Measurements from ENCODE around the gene TMEM271.

The TMEM271 gene

DNA sequence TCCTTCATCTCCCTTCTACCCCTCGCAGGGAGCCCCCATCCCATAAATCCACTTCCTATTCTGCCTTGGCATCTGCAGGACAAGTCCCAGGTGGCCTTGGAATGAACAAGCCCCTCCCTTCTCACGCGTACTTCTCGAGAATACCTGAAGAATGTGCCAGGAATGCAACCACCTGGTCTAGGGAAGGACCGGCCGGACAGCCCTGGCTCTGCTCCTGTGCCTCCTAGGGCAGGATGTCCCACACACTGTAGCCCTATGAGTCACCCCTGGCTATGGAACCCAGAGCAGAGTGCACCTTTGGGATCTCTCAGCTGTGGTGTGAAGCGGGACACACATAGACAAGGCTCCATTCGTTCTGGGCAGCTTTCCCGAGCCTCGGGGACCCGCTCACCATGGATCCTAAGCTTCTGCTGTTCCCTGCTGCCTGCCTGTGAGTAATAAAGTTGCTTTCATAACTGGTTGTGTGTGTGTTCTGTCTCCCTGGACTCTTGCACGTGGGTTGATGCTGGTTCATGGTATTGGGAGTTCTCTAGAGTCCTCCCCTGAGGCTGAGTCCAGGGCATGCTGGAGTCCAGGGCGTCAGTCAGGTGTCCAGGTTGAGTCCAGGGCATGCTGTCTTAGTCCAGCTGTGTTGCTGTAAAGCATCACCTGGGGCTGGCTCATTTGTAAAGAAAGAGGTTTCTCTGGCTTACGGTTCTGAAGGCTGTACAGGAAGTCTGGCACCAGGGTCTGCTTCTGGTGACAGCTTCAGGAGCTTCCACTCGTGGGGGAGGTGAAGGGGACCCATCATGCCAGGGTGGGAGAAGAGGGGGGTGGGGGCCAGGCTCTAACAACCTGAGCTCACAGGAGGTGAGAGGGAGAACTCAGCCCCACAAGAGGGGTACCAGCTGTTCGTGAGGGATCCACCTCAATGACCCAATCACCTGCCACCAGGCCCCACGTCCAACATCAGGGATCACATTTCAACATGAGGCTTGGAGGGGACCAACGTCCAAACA, 41.8 kb upstream of the TMEM271 start:
- peak; percentile 92 to 97 for DNase-seq (ENCODE audit: low read depth in 1 of 2, low spot score in 1 of 2)
- no peak; the same call in 1 of the 2 replicates for TF ChIP-seq JUND (IDR thresholded peaks at IDR 0.05; ENCODE audit: low read depth)
- in situ Hi-C loops (cut with HindIII; ENCODE audit: low pct_unique_long_range_greater_than_20kb, low sequenced_read_pairs), result no loop called here

DNA sequence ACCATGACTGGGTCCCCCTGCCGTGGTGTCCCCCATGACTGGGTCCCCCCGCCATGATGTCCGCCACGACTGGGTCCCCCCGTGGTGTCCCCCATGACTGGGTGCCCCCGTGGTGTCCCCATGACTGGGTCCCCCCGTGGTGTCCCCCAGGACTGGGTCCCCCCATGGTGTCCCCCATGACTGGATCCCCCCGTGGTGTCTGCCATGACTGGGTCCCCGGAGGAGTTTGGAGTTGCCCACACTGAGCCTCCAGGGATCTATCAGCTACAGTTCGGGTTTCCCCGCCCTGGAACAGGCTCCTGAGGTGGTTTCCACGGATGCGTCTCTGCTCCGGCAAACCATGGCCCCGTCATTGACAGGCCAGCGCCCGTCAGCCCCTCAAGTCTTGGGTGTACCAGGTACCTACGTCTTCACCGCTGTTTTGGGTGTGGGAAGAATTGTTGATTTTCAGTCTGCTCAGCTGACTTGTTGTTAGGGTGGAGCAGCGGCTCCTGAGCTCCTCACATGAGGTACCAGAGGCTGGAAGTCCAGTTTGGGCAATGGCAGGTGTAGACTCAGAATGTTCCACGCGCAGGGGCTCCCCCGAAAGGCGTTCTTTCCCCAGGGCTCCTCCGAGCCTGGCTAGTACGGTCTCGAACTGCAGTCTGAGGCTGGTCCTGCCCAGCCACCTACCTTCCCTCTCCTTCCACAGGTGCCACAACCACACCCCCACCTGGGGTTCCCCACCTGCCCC, 41.0 kb upstream of the TMEM271 start:
- in situ Hi-C loops (cut with HindIII; ENCODE audit: low pct_unique_long_range_greater_than_20kb, low sequenced_read_pairs), result no loop called here
- TF ChIP-seq JUND (IDR thresholded peaks at IDR 0.05; ENCODE audit: low read depth), result no peak
- no peak for DNase-seq (ENCODE audit: low read depth in 1 of 2, low spot score in 1 of 2)

DNA sequence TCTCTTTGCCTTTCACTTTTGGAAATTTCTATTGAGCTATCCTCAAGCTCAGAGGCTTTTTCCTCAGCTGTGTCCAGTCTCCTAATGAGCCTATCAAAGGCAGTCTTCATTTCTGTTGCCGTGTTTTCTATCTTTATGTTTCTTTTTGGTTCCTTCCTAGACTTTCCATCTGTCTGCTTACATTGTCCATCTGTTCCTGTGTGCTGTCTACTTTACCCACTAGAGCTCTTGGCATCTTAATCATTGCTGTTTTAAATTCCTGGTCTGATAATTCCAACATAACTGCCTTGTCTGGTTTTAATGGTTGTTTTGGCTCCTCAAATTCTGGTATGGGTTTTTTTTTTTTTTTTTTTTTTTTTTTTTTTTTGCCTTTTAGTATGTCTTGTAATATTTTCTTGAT, 40.0 kb upstream of the TMEM271 start:
- in situ Hi-C loops (cut with HindIII; ENCODE audit: low pct_unique_long_range_greater_than_20kb, low sequenced_read_pairs), result no loop called here
- no peak for DNase-seq (ENCODE audit: low read depth in 1 of 2, low spot score in 1 of 2)
- TF ChIP-seq JUND (IDR thresholded peaks at IDR 0.05; ENCODE audit: low read depth), result no peak

DNA sequence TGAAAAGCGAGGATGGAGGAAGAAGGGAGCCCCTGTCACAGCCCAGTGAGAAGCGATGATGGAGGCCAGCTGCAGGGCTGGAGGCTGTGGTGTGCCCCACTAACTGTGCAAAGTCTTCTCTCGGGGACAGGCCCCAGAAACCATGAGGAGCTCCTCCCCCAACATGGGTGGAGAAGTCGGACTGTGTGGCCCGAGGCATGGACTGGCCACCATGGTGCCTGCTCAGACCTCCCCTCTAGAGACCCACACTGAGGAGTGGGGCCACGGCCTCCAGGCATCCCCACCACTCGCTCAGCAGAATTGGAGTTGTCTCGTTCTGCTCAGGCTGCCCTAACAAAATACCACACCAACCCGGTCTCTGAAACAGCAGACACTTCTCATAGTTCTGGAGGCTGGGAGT, 37.0 kb upstream of the TMEM271 start:
- in situ Hi-C loops (cut with HindIII; ENCODE audit: low pct_unique_long_range_greater_than_20kb, low sequenced_read_pairs), result no loop called here
- DNase-seq (ENCODE audit: low read depth in 1 of 2, low spot score in 1 of 2), result no peak
- TF ChIP-seq JUND (IDR thresholded peaks at IDR 0.05; ENCODE audit: low read depth), result no peak

DNA sequence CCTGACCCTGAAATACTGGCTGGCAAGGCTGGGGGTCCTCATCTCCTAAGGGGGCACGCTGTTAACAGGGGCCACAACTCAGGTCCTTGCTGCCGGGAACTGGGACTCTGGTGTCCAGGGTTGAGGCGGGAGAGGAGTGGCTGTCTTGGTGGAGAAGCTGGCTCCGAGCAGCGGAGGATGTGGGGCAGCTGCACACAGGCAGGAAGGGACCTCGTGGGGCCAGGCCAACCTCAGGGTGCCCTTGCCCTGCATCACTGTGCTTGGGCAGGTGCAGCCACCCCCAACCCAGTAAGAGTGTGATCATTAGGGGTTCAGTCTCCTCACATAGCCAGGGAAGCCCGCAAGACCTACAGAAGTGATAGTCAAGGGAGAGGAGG, 36.6 kb upstream of the TMEM271 start:
- TF ChIP-seq JUND (IDR thresholded peaks at IDR 0.05; ENCODE audit: low read depth), result no peak
- in situ Hi-C loops (cut with HindIII; ENCODE audit: low pct_unique_long_range_greater_than_20kb, low sequenced_read_pairs), result no loop called here

DNA sequence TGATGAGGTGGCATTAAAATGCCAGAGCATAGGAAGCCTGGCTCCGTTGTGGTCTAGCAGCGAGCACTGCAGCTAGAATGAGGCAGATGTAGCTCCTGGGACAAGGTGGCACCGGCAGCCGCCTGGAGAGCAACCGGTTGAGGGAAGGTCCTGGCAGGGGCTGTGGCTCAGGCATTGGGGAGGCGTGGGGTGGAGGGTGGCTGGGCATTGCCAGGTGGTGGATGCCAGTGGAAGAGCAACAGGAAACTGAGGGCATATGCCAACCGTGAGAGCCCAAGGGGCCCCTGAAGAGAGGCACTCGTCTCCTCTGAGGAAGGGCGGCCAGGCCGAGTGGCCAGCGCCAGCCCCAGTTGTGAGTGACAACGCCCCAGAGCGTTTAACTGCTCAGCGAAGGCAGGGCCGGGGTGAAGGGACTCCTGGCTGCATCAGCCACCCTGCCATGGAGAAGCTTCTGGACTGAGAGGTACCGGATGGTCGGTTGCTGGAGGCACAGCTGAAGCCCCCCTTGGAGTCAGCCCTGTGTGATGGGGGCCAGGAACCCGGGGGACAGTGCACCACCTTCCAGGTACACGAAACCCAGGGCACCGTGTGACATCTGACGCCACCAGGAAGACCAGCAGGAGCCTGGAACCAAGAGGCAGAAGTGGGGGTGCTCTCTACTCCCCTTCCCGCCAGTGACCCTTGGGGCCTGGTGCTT, 36.1 kb upstream of the TMEM271 start:
- no peak for TF ChIP-seq JUND (IDR thresholded peaks at IDR 0.05; ENCODE audit: low read depth)
- DNase-seq (ENCODE audit: low read depth in 1 of 2, low spot score in 1 of 2), result no peak
- in situ Hi-C loops (cut with HindIII; ENCODE audit: low pct_unique_long_range_greater_than_20kb, low sequenced_read_pairs), result no loop called here

More for the DNA sequence above, 36.6 kb upstream of the TMEM271 start:
- no peak for DNase-seq (ENCODE audit: low read depth in 1 of 2, low spot score in 1 of 2)

DNA sequence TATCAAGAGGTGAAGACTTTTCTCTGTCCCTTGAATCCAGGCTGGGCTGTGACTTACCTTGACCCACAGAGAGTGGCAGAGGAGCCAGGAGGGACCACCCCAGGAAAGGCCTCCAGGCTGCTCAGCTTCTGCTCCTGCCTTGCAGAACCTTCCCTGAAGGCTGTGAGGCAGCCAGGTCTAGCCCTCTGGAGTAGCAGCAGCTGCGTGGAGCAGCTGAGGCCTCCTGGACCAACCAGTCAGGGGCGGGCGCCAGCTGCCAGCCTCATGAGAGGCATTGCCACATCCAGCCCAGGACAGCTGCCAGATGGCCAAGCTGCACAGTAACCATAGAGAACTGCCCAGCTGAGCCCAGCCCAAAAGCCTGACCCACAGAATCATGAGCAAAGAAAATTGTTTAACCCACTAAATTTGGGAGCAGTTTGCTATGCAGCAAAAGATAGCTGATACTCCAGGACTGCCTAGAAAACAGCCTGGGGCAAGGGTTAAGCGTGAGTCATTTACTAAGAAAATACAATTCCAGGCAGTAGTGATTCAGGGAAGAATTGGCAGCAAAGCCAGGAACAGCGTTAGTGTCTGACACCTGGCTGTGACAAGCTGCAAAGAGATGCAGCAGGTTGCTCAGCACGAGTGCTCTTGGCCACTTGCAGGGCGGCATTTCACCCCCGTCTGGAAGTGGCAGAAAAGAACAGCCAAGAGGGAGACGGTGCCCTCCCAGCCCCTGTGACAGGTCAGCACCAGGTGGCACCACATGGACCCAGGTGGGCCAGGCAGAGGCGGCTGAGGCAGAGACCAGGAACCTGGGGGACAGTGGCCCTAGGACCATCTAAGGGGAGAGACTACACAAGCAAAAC, 34.5 kb upstream of the TMEM271 start:
- TF ChIP-seq JUND (IDR thresholded peaks at IDR 0.05; ENCODE audit: low read depth), result no peak
- peak; percentile 51 to 73 for DNase-seq (ENCODE audit: low read depth in 1 of 2, low spot score in 1 of 2)
- in situ Hi-C loops (cut with HindIII; ENCODE audit: low pct_unique_long_range_greater_than_20kb, low sequenced_read_pairs), result no loop called here

DNA sequence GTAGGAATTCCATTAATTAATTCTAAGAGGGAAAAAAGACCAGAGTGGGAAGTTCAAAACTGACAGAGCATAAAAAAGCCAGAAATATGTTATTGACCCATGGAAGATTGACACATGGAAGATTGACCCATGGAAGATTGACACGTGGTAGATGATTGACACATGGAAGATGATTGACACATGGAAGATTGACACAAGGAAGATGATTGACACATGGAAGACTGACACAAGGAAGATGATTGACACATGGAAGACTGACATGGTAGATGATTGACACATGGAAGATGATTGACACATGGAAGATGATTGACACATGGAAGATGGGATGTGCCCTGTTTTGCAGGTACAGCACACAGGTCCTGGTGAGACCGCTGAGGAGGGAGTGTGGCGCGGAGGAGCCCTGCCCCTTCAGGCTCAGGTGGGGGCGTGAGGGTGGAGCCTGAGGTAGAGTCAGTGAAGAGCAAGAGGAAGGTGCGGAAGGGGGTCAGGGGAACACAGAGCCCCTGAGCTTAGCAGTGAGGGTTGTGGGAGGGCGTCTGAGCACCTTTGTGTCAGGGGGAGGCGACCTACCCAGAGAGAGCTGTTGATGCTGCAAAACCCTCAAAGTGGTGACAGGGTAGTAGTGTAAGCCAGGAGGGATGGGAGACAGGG, 33.4 kb upstream of the TMEM271 start:
- in situ Hi-C loops (cut with HindIII; ENCODE audit: low pct_unique_long_range_greater_than_20kb, low sequenced_read_pairs), result no loop called here
- no peak for TF ChIP-seq JUND (IDR thresholded peaks at IDR 0.05; ENCODE audit: low read depth)
- DNase-seq (ENCODE audit: low read depth in 1 of 2, low spot score in 1 of 2), result peak in 1 of 2 experiments; percentile 24

DNA sequence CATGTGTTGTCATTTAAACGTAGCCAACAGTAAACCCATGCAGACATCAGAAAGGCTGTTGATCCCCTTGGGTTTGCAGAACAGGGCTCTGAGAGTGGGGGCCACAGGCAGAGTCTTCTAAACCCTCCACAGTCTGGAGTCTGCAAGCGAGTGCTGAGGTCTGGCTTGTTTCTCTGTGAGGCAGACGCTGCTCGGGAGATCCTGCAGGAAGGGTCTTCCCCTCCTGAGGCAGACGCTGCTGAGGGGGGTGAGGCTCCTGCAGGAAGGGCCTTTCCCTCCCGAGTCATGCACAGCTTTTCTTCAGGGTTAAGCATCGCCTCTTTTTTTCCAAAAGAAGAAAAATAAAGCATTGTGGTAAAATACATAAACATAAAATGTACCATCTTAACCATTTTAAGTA, 32.1 kb upstream of the TMEM271 start:
- no peak for TF ChIP-seq JUND (IDR thresholded peaks at IDR 0.05; ENCODE audit: low read depth)
- in situ Hi-C loops (cut with HindIII; ENCODE audit: low pct_unique_long_range_greater_than_20kb, low sequenced_read_pairs), result no loop called here
- no peak for DNase-seq (ENCODE audit: low read depth in 1 of 2, low spot score in 1 of 2)

DNA sequence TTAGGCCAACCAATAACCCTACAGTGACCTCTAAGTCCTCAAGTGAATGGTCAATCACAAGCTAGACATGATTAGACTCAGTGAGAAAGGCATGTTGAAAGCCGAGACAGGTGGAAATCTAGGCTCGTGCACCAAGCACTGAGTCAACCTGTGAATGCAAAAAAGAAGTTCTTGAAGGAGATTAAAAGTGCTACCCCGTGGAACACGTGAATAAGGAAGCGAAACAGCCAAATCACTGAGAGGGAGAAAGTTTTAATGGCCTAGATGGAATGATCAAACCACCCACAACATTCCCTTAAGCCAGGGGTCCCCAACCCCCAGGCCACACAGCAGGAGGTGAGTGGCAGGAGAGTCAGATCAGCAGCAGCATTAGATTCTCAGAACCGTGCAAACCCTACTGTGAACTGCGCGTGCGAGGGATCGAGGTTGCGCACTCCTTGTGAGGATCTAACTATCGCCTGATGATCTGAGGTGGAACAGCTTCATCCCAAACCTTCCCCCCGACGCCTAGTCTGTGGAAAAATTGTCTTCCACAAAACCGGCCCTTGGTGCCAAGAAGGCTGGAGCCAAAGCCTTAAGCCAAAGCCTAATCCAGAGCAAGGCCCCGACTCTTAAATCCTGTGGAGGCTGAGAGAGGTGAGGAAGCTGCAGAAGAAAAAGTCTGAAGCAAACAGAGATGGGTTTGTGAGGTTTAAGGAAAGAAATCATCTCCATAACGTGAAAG, 29.8 kb upstream of the TMEM271 start:
- no peak for TF ChIP-seq JUND (IDR thresholded peaks at IDR 0.05; ENCODE audit: low read depth)
- in situ Hi-C loops (cut with HindIII; ENCODE audit: low pct_unique_long_range_greater_than_20kb, low sequenced_read_pairs), result no loop called here
- DNase-seq (ENCODE audit: low read depth in 1 of 2, low spot score in 1 of 2), result no peak

DNA sequence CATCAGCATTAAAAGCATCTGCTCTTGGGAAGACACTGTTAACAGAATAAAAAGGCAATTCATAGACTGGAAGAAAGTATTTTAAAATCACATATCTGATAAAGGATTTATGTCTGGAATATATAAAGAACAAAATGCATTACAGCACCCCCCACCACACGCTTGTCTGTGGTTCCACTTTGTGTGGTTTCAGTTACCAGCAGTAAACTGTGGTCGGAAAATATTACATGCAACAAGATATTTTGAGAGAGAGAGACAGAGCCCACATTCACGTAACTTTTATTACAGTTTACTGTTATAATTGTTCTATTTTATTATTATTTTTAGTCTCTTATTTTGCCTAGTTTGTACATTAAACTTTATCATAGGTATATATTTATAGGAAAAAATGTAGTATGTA, 28.0 kb upstream of the TMEM271 start:
- no peak for DNase-seq (ENCODE audit: low read depth in 1 of 2, low spot score in 1 of 2)
- in situ Hi-C loops (cut with HindIII; ENCODE audit: low pct_unique_long_range_greater_than_20kb, low sequenced_read_pairs), result no loop called here
- no peak for TF ChIP-seq JUND (IDR thresholded peaks at IDR 0.05; ENCODE audit: low read depth)

Data from T47D (cell line).